GM23338 (cell line): ENCODE results near the gene CHD2. TPM values are rescaled to one million over a fixed set of nuclear protein-coding genes. Genes with fewer than 3 reads are reported as not detected.

Source experiments
- ATAC-seq: fragments of 200-7000 bp; cut with Tn5 transposase; 3 replicates; pipeline ENCODE4 v1.9.1; 2020
- DNase-seq: peaks from one replicate; pipeline ENCODE4 v3.0.0-alpha.2; 2015; ENCODE audit warnings: low spot score
- H2AFZ ChIP-seq: fragments of 200-600 bp; sonication (generic); 2 replicates; pipeline ENCODE4 v1.8.0; 2016; ENCODE audit warnings: antibody characterized with exemption, mild to moderate bottlenecking, moderate library complexity
- H3F3A ChIP-seq: fragments of 200-600 bp; sonication (generic); replicated peaks from 2 replicates; pipeline ENCODE4 v1.8.0; 2017; ENCODE audit warnings: antibody characterized with exemption, mixed run types, low read depth
- H3K27ac ChIP-seq: fragments of 200-600 bp; sonication (generic); 2 replicates; pipeline ENCODE4 v1.6.1; 2016; ENCODE audit warnings: low read depth
- H3K27me3 ChIP-seq: fragments of 200-600 bp; sonication (generic); 2 replicates; pipeline ENCODE4 v1.8.0; 2016; ENCODE audit warnings: mild to moderate bottlenecking, mixed run types, moderate library complexity; ENCODE audit not compliant: insufficient read depth
- H3K36me3 ChIP-seq: fragments of 200-600 bp; sonication (generic); 2 replicates; pipeline ENCODE4 v1.8.0; 2016; ENCODE audit warnings: mild to moderate bottlenecking; ENCODE audit not compliant: insufficient read depth
- H3K4me1 ChIP-seq: fragments of 200-600 bp; sonication (generic); 2 replicates; pipeline ENCODE4 v1.8.0; 2016; ENCODE audit warnings: mild to moderate bottlenecking, moderate library complexity; ENCODE audit not compliant: insufficient read depth
- H3K4me2 ChIP-seq: fragments of 200-600 bp; sonication (generic); 2 replicates; pipeline ENCODE4 v1.7.1; 2017; ENCODE audit warnings: mixed run types
- H3K4me3 ChIP-seq: fragments of 200-600 bp; sonication (generic); 2 replicates; pipeline ENCODE4 v1.6.1; 2016; ENCODE audit warnings: mixed run types
- H3K79me2 ChIP-seq: fragments of 200-600 bp; sonication (generic); replicated peaks from 2 replicates; pipeline ENCODE4 v1.8.0; 2017; ENCODE audit warnings: mild to moderate bottlenecking; ENCODE audit not compliant: insufficient read depth
- H3K9me2 ChIP-seq: fragments of 200-600 bp; sonication (generic); 2 replicates; pipeline ENCODE4 v1.8.0; 2017; ENCODE audit not compliant: insufficient read depth
- H4K20me1 ChIP-seq: fragments of 200-600 bp; sonication (generic); replicated peaks from 2 replicates; pipeline ENCODE4 v1.8.0; 2017; ENCODE audit warnings: mild to moderate bottlenecking; ENCODE audit not compliant: insufficient read depth
- H3K27ac Mint-ChIP-seq: 2 replicates; pipeline ENCODE4 v1.8.0; 2020; ENCODE audit warnings: inconsistent platforms, mild to moderate bottlenecking, moderate library complexity, mixed read lengths
- H3K27me3 Mint-ChIP-seq: 3 replicates; pipeline ENCODE4 v1.8.0; 2022; ENCODE audit warnings: low read depth, mild to moderate bottlenecking, moderate library complexity, mixed read lengths, inconsistent platforms; ENCODE audit not compliant: insufficient read depth, poor library complexity
- H3K36me3 Mint-ChIP-seq: 3 replicates; pipeline ENCODE4 v1.8.0; 2021; ENCODE audit warnings: low read depth, mild to moderate bottlenecking, inconsistent platforms, moderate library complexity, mixed read lengths
- H3K4me1 Mint-ChIP-seq: 3 replicates; pipeline ENCODE4 v1.8.0; 2020; ENCODE audit warnings: mild to moderate bottlenecking, inconsistent platforms, mixed read lengths
- H3K4me3 Mint-ChIP-seq: 3 replicates; pipeline ENCODE4 v1.8.0; 2021; ENCODE audit warnings: moderate library complexity, mild to moderate bottlenecking, inconsistent platforms, mixed read lengths
- H3K9me3 Mint-ChIP-seq: 3 replicates; pipeline ENCODE4 v1.8.0; 2020; ENCODE audit warnings: moderate library complexity, mild to moderate bottlenecking, inconsistent platforms, mixed read lengths
- CREB1 ChIP-seq: fragments of 250-450 bp; sonication (Bioruptor Pico); IDR thresholded peaks from 2 replicates; pipeline ENCODE4 v1.5.0; 2020; ENCODE audit warnings: low read depth, mild to moderate bottlenecking, moderate library complexity
- polyA plus RNA-seq: library from polyadenylated mRNA; unstranded; fragments of >200 nt; fragmentation: Nextera tagmentation; extraction: Ambion mirVana; gene quantifications from 2 replicates; pipeline ENCODE4 v1.2.1, GENCODE V29; 2016
- total RNA-seq: library from RNA; depleted of rRNA; stranded (reverse); fragments of >200 nt; shearing (Covaris generic); gene quantifications from 2 replicates; pipeline ENCODE4 v1.2.3, GENCODE V29; 2014
- TF ChIP-seq, protein P1 (sequence below): fragments of 250-450 bp; sonication (Bioruptor Pico); IDR thresholded peaks from 2 replicates; pipeline ENCODE4 v1.5.0; 2020; ENCODE audit warnings: mild to moderate bottlenecking, moderate library complexity
- TF ChIP-seq, protein P2 (sequence below), 2 experiments: fragments of 200-600 bp in 1 of 2; sonication (generic) in 1 of 2; conservative IDR thresholded peaks; 2 replicates each; pipeline versions ENCODE4 v1.5.1 to v1.6.1; 2016 to 2017; ENCODE audit warnings: antibody characterized with exemption in 2 of 2, low read depth in 2 of 2, mild to moderate bottlenecking in 2 of 2, moderate library complexity in 1 of 2

CHD2 gene
- total and polyA plus RNA-seq, 2 experiments from 2014 or later: 119 to 130 TPM

DNA sequence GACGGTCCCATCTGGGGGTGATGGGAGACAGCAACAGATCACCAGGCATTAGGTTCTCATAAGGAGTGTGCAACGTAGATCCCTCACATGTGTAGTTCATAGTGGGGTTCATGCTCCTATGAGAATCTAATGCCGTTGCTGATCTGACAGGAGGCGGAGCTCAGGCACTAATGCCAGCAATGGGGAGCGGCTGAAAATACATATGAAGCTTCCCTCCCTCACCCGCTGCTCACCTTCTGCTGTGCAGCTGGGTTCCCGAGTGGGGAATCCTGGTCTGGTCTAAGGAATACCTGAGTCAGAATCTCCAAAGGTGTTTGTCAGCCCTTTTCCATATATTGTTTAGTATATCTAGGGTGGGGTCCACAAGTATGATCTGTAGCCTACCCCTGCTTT, 52.3 kb downstream of the CHD2 start (continued):
- TF ChIP-seq, protein P1, sequence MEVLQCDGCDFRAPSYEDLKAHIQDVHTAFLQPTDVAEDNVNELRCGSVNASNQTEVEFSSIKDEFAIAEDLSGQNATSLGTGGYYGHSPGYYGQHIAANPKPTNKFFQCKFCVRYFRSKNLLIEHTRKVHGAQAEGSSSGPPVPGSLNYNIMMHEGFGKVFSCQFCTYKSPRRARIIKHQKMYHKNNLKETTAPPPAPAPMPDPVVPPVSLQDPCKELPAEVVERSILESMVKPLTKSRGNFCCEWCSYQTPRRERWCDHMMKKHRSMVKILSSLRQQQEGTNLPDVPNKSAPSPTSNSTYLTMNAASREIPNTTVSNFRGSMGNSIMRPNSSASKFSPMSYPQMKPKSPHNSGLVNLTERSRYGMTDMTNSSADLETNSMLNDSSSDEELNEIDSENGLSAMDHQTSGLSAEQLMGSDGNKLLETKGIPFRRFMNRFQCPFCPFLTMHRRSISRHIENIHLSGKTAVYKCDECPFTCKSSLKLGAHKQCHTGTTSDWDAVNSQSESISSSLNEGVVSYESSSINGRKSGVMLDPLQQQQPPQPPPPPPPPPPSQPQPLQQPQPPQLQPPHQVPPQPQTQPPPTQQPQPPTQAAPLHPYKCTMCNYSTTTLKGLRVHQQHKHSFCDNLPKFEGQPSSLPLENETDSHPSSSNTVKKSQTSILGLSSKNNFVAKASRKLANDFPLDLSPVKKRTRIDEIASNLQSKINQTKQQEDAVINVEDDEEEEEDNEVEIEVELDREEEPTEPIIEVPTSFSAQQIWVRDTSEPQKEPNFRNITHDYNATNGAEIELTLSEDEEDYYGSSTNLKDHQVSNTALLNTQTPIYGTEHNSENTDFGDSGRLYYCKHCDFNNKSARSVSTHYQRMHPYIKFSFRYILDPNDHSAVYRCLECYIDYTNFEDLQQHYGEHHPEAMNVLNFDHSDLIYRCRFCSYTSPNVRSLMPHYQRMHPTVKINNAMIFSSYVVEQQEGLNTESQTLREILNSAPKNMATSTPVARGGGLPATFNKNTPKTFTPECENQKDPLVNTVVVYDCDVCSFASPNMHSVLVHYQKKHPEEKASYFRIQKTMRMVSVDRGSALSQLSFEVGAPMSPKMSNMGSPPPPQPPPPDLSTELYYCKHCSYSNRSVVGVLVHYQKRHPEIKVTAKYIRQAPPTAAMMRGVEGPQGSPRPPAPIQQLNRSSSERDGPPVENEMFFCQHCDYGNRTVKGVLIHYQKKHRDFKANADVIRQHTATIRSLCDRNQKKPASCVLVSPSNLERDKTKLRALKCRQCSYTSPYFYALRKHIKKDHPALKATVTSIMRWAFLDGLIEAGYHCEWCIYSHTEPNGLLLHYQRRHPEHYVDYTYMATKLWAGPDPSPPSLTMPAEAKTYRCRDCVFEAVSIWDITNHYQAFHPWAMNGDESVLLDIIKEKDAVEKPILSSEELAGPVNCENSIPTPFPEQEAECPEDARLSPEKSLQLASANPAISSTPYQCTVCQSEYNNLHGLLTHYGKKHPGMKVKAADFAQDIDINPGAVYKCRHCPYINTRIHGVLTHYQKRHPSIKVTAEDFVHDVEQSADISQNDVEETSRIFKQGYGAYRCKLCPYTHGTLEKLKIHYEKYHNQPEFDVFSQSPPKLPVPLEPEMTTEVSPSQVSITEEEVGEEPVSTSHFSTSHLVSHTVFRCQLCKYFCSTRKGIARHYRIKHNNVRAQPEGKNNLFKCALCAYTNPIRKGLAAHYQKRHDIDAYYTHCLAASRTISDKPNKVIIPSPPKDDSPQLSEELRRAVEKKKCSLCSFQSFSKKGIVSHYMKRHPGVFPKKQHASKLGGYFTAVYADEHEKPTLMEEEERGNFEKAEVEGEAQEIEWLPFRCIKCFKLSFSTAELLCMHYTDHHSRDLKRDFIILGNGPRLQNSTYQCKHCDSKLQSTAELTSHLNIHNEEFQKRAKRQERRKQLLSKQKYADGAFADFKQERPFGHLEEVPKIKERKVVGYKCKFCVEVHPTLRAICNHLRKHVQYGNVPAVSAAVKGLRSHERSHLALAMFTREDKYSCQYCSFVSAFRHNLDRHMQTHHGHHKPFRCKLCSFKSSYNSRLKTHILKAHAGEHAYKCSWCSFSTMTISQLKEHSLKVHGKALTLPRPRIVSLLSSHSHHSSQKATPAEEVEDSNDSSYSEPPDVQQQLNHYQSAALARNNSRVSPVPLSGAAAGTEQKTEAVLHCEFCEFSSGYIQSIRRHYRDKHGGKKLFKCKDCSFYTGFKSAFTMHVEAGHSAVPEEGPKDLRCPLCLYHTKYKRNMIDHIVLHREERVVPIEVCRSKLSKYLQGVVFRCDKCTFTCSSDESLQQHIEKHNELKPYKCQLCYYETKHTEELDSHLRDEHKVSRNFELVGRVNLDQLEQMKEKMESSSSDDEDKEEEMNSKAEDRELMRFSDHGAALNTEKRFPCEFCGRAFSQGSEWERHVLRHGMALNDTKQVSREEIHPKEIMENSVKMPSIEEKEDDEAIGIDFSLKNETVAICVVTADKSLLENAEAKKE (CRISPR knock-in tag): no peak
- TF ChIP-seq, protein P2, sequence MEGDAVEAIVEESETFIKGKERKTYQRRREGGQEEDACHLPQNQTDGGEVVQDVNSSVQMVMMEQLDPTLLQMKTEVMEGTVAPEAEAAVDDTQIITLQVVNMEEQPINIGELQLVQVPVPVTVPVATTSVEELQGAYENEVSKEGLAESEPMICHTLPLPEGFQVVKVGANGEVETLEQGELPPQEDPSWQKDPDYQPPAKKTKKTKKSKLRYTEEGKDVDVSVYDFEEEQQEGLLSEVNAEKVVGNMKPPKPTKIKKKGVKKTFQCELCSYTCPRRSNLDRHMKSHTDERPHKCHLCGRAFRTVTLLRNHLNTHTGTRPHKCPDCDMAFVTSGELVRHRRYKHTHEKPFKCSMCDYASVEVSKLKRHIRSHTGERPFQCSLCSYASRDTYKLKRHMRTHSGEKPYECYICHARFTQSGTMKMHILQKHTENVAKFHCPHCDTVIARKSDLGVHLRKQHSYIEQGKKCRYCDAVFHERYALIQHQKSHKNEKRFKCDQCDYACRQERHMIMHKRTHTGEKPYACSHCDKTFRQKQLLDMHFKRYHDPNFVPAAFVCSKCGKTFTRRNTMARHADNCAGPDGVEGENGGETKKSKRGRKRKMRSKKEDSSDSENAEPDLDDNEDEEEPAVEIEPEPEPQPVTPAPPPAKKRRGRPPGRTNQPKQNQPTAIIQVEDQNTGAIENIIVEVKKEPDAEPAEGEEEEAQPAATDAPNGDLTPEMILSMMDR (conservative IDR thresholded peaks at IDR 0.05; ENCODE audit: low read depth in 2 of 2): no peak

DNA sequence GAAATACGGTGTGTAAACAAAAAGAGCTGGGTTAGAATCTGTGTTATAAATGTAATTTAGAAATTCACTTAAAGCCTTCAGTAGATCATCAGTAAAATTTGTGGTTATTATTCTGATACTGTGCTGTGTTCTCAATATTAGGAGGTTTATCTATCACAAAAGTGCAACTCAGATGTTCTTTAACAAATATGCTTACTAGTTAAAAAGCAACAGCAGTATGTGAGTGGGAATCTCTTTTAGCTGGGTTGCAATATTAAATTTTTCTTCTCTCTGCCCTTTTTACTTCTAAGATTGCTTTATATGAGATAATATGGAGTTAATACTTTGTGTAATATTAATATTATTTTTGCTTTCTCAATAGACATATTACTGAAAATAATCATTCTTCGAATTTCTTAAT, 53.4 kb downstream of the CHD2 start:
- Mint-ChIP-seq H3K36me3 (peaks cover 85% of the 10 kb centered on the region), H3K4me1 (no peaks in the 10 kb centered on the region), H3K4me3 (no peak overlapping the region), H3K27ac (no peak overlapping the region), H3K27me3 (no peaks in the 10 kb centered on the region), H3K9me3 (peaks cover 19% of the 10 kb centered on the region)
- no peak overlapping the region for H3K4me3 ChIP-seq
- no peaks in the 10 kb centered on the region for H3K27me3 ChIP-seq
- TF ChIP-seq CREB1 (CRISPR knock-in tag): no peak
- H3F3A ChIP-seq: peaks cover 10% of the 10 kb centered on the region; the same call in 1 of the 2 replicates
- no peak overlapping the region for H2AFZ ChIP-seq
- H3K4me2 ChIP-seq: no peak overlapping the region
- H3K79me2 ChIP-seq: peaks cover 40% of the 10 kb centered on the region
- H4K20me1 ChIP-seq: peaks cover 8% of the 10 kb centered on the region
- no peak for DNase-seq
- ATAC-seq: no peak
- H3K9me2 ChIP-seq: no peaks in the 10 kb centered on the region
- peaks cover 82% of the 10 kb centered on the region for H3K36me3 ChIP-seq
- H3K4me1 ChIP-seq: no peaks in the 10 kb centered on the region
- H3K27ac ChIP-seq: no peak overlapping the region; the same call in 1 of the 2 replicates
